NCI-H1105 treated with DMSO at 0.1 percent for 48 hours (cell line): ENCODE measurements around the gene ERO1A.

ENCODE experiments used
- DNase-seq: peaks from one replicate; lab custom pipeline; 2025; lab: John Stamatoyannopoulos, UW

ERO1A gene

GRCh38 chr14:52694761-52695480, 437 bp downstream of the ERO1A start:
- peak; percentile 52 for DNase-seq

- DNase-seq = no peak
Observed at GRCh38 chr14:52693532-52693931, 1.8 kb downstream of the ERO1A start.

GRCh38 chr14:52693036-52693435, 2.3 kb downstream of the ERO1A start:
- no peak for DNase-seq

GRCh38 chr14:52692248-52692962, 3.0 kb downstream of the ERO1A start:
- no peak for DNase-seq

GRCh38 chr14:52690983-52691760, 4.2 kb downstream of the ERO1A start:
- DNase-seq = no peak

DNA sequence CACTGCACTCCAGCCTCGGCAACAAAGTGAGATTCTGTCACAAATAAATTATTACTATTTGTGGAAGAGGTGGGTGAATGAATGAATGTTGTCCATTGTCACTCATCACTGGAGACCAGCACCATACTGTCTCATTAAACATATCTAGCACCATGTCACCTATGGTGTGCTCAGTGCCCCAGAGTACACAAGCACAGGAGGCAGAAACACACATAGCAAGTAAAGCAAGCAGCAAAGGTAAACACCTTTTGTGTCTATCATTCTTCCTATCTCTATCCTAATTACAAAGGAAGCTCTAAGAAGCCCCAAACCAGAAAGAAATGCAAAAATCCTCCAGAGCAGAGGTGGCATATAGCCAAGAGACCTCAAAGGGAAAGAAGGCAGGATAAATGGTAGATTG, 9.2 kb downstream of the ERO1A start:
- no peak for DNase-seq

GRCh38 chr14:52683985-52684520, 11.3 kb downstream of the ERO1A start:
- DNase-seq = no peak

DNA sequence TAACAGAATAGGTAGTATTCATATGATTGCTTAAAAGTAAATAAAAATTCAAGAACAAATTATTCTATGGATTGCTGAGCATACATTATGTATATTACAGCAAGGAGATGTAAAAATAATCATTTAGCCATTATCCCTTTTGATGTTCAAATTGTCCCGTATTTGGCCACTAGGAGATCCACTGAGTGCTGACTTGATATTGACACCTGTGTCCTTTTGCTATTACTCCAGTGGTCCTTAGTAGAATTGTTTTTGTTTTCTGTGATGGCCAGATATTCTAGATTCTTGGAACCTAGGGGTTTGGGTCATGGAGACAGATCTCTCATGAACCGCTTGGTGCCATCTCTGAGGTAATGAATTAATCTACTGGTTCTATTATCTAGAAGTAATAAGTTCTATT, 16.8 kb downstream of the ERO1A start:
- no peak for DNase-seq

- DNase-seq = no peak
Observed at GRCh38 chr14:52663850-52664249, 31.5 kb downstream of the ERO1A start.

DNA sequence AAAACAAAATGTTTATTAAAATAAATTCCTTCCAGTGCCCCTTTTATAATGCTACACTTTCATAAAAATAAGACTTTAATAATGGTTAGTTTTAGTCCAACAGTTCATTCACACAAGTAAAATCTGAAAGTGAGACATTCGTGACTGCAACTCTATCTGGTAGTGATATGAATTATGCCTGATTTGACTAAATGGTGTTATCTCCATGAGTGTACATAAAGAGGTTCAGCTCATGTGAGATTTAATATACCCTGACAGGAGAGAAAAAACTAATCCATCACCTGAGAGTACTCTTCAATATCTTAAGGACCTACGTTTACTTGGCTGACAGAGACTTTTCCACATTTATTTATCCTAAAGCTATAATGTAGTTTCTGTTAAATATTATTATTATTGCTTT, 34.0 kb downstream of the ERO1A start:
- DNase-seq = no peak

DNA sequence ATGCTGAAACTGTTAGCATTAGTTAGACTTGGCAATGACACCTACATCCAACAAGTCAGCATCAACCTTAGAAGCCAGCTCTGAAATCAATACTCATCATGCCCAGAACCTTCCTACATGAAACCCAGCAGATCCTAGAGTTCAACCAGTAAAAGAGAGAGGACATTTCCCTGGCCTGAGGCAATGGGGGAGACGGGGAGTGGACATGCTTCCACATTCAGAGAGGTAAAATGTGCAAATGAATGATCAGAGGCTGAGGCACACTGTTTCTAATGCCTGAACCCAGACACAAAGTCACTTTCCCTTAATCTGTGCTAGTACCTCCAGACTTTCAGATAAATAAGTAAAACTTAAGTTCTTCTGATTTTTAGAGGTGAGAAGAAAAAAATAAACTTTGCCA, 34.5 kb downstream of the ERO1A start:
- DNase-seq = no peak

- no peak for DNase-seq
Observed at GRCh38 chr14:52660325-52660724, 35.0 kb downstream of the ERO1A start.

DNA sequence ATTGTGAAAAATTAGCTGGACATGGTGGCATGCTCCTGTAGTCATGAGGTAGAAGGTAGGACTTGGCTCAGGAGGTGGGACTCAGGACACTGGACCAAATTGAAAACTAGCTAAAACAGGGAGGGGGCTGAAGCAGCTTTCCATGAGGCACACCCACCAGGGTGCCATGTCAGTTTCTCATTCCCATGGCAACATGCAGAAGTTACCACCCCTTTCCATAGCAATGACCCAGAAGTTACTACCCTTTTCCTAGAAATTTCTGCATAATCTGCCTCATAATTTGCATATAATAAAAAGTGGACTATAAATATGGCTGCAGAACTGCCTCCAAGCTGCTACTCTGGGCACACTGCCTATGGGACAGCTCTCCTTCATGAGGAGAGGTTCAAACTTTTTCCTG, 38.5 kb downstream of the ERO1A start:
- DNase-seq = no peak

DNA sequence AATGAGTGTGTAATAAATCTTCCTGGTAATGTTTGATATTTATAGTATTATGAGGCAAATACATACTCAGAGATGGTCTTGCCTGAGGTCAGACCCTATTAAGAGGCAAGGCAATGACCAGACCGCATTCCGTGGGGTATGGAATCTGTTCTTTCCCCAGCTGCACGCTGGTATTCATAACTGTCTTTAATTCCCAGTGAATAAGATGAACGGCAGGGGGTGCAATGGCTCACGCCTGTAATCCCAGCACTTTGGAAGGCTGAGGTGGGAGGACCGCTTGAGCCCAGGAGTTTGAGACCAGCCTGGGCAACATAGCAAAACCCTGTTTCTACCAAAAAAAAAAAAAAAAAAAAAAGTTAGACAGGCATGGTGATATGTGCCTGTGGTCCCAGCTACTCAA, 44.6 kb downstream of the ERO1A start:
- no peak for DNase-seq

DNA sequence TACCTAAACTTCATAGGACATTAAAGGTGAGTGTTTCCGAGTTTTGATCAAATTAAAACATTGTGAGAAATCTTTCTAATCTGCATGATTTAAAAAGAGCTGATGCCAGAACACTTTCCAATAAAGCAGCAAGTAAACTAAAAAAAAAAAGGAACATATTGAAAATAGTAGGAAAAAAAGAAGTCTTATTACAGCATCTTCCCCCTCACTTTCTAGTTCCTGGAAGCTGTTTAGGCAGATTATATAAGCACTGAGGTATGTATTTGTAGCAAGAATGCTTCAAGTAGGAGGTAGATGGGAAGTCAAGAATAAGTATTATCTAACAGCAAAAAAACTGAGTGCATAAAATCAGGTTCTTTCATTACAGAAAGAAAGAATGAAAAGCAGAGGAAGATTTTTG, 45.8 kb downstream of the ERO1A start:
- DNase-seq = no peak

DNA sequence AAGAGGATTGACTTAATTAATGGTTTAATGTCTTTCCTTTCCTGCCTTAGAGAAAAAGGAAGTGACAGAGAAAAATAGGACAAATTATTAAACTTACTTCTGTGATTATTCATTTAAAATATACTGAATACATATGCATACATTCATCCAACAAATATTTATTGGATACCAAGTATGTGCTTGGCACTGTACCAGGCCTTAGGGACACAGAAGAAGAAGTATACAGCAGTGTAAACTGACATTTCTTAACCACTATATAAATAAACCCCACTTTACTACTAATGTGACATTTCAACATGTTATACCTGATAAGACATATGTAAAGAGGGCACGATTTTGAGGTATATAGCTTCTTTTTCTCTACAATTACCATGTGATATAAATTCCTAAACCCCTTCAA, 53.6 kb downstream of the ERO1A start:
- DNase-seq = no peak

GRCh38 chr14:52640137-52640536, 55.2 kb downstream of the ERO1A start:
- no peak for DNase-seq

- no peak for DNase-seq
Observed at GRCh38 chr14:52619687-52620086, 75.7 kb downstream of the ERO1A start.

DNA sequence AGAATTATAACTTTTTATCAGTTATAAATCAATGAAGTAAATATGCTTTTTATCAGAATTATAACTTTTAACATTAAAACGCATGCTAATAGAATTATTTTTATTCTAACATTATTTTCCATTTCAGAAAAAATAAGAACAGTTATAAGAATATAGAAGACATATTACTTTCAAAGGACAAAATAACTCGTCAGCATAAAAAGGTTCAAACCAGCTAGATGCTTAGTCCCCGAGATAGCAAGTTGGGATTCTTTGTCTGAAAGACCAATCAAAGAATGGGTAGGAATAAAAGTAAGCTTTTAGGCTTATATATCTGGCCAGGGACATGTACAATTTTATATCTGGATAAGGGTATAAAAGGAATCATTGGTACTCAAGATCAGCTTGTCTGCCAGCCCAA, 76.8 kb downstream of the ERO1A start:
- DNase-seq = no peak

DNA sequence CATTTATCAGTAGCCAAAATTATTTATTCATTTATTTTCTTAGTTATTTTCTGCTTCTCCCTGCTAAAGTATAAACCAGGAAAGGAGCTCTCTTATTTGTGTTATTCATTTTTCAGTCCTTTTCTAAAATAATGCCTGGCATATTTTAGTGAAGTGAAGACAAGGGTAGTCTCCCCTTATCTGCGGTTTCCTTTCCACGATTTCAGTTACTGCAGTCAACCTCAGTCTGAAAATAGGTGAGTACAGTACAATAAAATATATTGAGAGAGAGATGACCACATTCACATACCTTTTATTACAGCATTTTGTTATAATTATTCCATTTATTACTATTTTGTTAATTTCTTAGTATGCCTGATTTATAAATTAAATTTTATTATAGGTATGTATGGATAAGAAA, 85.2 kb downstream of the ERO1A start:
- DNase-seq = no peak

- no peak for DNase-seq
Observed at GRCh38 chr14:52609445-52610044, 85.8 kb downstream of the ERO1A start.

DNA sequence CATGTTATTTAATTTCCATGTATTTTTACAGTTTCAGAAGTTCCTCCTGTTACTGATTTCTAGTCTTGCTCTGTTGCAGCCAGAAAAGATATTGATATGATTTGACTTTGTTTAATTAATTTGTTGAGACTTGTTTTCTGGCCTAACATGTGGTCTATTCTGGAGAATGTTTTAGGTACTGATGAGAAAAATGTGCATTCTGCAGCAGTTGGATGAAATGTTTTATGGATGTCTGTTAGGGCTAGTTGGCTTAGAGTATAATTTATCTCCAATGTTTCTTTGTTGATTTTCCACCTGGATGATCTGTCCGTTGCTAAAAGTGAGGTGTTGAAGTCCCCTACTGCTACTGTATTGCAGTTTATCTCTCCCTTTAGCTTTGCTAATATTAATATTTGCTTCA, 88.3 kb downstream of the ERO1A start:
- no peak for DNase-seq
